Activated T-cell treated with anti-CD3 and anti-CD28 coated beads, Interleukin-2, amount 50 U/mL, for 4 hours (primary cell): ENCODE results near the gene TLE2. TPM values are rescaled to one million over a fixed set of nuclear protein-coding genes. Genes with fewer than 3 reads are reported as not detected.

Source experiments
- ATAC-seq, 2 donors: fragments of 200-7000 bp; cut with Tn5 transposase; one replicate each; pipeline ENCODE4 v1.10.0; 2021
- DNase-seq: peaks from one replicate; pipeline ENCODE4 v3.0.0-alpha.2; 2020
- H3K27me3 Mint-ChIP-seq: one replicate; pipeline ENCODE4 v1.8.0; 2021; ENCODE audit warnings: low read depth, mixed read lengths
- H3K36me3 Mint-ChIP-seq: one replicate; pipeline ENCODE4 v1.8.0; 2022; ENCODE audit warnings: mixed read lengths; ENCODE audit not compliant: insufficient read depth
- H3K4me1 Mint-ChIP-seq: one replicate; pipeline ENCODE4 v1.8.0; 2021; ENCODE audit warnings: low read depth, mixed read lengths
- H3K4me3 Mint-ChIP-seq: one replicate; pipeline ENCODE4 v1.8.0; 2021; ENCODE audit warnings: mild to moderate bottlenecking, moderate library complexity, mixed read lengths
- H3K9me3 Mint-ChIP-seq: one replicate; pipeline ENCODE4 v1.8.0; 2021; ENCODE audit warnings: mixed read lengths
- total RNA-seq, 3 donors: library from RNA; stranded (reverse); gene quantifications; one replicate each; pipeline ENCODE4 v1.2.1, GENCODE V29; 2021

The TLE2 gene
- total RNA-seq, 3 donors from 2014 or later, result 4.8 to 5.9 (median 5.7) TPM

DNA sequence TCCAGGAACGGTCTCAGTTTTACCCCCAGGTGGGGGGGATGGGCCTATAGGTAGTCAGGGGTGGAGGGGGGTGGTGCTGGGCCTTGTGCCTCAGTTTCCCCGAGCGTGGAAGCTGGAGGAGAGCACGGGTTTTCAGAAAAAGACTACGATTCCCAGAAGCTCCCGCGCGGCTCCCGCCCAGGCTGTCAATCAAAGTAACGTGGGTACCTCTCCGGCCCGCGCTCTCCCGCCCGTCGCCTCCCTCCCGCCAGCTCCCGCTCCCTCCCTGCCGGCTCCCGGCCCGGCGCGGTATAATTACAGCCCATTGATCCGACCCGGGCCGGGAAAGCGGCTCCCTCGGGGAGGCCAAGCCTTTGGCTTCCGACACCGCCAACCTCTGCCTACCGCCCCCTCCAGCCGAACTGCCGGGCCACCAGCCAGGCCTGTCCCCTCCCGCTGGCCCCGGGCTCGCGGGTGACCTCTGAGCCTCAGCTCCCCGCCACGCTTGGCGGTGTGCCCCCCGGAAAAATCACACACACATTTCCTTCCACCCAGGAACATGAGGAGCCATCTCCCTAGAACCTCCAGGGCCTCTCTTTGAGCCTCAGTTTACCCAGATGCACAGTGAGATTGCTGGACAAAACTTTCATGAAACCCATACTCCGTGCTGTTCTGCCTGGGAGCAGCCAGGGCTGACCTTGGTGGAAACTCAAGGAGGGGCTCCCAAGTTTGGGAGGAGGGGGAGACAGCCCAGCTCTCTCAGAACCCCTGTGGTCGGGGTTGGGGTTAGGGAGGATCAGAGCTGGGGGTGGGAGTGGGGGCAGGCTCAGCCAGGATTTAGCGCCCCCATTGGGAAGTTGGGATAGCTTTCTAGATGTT is 7.3 kb upstream of the TLE2 start:
- peak; percentile 70 for DNase-seq
- no peaks in the 10 kb centered on the region for H3K27me3 Mint-ChIP-seq
- peak; percentile 66 to 70 for ATAC-seq
- H3K4me3 Mint-ChIP-seq, result peak overlapping the region; percentile 86
- no peaks in the 10 kb centered on the region for H3K9me3 Mint-ChIP-seq
- H3K4me1 Mint-ChIP-seq, result peaks cover 24% of the 10 kb centered on the region
- no peaks in the 10 kb centered on the region for H3K36me3 Mint-ChIP-seq

DNA sequence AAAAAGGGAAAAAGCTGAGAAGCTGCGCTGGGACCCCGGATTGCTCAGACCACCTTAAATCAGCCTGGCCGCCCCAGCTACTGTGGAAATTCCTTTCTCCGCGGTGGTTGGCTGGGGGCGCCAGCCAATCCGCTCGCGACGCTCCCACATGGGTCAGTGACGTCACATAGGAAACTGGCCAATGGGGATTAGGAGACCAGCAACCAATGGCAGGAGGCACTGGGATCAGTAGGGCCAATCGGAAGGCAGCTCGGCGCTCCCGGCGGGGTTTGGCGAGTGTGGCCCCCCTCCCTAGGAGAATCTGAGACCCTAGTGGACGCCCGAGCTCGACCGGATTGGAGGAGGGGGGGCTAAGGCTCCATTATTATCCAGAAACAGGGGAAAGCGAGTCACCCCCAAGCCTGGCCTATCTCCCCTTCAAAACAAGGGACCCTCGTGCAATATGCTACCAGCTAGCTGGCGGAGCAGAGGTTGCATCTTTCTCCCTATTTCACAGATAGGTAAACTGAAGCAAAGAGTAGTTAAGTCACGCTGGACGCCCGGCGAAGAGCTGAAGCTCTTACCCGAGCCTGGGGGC is 6.5 kb upstream of the TLE2 start:
- DNase-seq (peak; percentile 92), ATAC-seq (peak; percentile 91 to 93)
- no peaks in the 10 kb centered on the region for H3K27me3 Mint-ChIP-seq
- H3K4me3 Mint-ChIP-seq, result peak overlapping the region; percentile 86
- peaks cover 23% of the 10 kb centered on the region for H3K4me1 Mint-ChIP-seq
- H3K36me3 Mint-ChIP-seq, result no peaks in the 10 kb centered on the region
- H3K9me3 Mint-ChIP-seq, result no peaks in the 10 kb centered on the region

DNA sequence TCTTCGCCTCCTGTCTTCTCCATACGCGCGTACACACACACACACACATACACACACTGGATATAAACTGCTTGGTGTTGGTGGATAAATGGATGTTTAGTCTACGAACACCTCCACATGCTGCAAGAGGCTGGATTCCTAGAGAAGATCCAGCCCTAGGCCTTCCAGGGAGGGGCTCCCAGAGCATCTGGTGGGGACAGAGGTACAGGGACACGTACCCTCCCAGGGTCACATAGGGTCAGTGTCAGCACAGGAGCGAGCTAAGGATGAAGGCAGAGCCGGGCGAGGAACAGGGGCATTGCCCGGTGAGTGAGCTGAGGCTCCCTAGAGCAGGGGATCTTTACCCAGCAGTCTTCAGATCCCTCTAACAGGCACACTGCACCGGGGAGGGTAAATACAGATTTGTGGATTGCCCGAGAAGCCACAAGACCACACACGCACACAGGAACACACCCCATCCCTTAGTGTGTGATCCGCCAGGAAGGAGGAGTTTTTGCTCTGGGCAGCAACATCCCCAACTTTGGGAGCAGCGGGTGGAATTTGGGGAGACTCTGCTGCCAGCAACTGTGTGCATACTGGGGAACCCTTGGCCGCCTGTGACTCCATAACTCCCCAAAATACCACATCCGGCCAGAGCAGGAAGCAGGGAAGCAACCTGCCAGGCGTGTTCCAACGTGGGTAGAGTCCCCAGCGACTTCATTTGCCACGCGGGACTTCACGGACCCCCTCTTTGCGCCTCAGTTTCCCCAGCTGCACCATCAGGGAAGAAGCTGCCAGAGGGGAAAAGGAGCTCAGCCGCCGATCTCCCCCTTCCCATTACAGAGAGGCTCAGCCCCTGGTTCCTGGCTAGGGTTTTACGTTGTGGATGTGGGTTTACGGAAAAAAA is 5.8 kb upstream of the TLE2 start:
- peaks cover 28% of the 10 kb centered on the region for H3K4me1 Mint-ChIP-seq
- H3K9me3 Mint-ChIP-seq, result no peaks in the 10 kb centered on the region
- no peaks in the 10 kb centered on the region for H3K27me3 Mint-ChIP-seq
- no peaks in the 10 kb centered on the region for H3K36me3 Mint-ChIP-seq
- DNase-seq, result no peak
- peak overlapping the region; percentile 86 for H3K4me3 Mint-ChIP-seq
- peak; percentile 4 to 16 for ATAC-seq

DNA sequence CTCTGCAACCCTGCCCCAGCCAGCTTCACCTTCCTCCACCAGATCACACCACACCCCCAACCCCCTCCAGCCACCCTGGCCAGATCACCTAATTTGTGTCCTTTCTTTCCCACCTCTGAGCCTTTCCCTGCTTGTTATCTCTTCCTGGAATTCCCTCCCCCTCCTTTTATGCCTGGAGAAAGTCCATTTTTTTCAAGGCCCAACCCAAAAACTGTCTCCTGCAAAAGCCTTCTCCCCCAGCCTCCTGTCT is 5.3 kb upstream of the TLE2 start:
- DNase-seq (no peak), ATAC-seq (no peak)
- Mint-ChIP-seq H3K27me3 (no peaks in the 10 kb centered on the region), H3K36me3 (no peaks in the 10 kb centered on the region), H3K9me3 (no peaks in the 10 kb centered on the region), H3K4me3 (peak overlapping the region; percentile 86), H3K4me1 (peaks cover 28% of the 10 kb centered on the region)

DNA sequence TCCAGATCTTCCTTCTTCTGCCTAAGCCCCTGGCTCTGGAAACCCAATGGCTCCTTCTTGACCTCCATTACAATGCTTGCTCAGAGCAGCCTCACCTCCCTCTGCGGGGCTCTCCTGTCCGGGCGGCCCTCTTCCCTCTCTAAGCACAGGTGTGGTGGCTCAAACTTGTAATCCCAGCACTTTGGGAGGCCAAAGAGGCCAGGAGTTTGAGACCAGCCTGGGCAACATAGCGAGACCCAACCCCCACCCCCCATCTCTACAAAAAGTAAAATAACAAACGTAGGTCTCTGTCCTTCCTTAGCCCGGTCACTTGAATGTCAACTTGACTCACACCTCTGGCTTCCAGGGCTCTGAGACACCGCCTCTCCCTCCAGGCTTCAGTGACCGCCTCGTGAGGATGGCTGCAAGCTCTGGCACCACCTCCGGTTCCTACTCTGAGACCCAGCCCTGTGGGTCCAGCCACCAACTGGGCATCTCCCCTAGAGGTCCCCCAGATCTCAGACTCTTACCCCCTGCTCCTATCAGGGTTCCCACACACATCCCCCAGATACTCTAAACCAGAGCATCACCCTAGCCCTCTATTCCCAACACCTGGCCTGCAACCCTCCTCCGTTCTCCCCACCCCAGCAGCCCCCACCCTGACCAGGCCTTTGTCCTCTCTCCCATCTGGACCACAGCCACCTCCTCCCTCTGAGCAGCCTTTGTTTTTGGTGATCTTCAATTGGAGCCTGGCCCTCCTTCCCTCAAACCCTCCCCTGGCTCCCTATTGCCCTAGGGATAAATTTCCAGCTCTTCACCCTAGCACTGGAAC is 4.7 kb upstream of the TLE2 start:
- Mint-ChIP-seq H3K36me3 (no peaks in the 10 kb centered on the region), H3K4me1 (peaks cover 28% of the 10 kb centered on the region), H3K4me3 (peak overlapping the region; percentile 86), H3K27me3 (no peaks in the 10 kb centered on the region), H3K9me3 (no peaks in the 10 kb centered on the region)
- no peak for ATAC-seq
- no peak for DNase-seq

DNA sequence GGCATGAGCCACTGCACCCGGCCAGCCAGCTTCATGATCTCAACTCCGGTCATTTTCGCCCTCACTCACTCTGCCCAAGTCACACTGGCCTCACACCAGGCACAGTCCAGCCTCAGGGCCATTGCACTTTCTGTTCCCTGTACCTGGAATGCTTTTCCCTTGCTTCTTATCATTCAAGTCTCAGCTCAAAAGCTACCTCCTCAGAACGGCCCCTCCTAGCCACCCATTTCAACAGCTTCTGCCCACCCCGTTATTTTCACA is 2.5 kb upstream of the TLE2 start:
- peaks cover 2% of the 10 kb centered on the region for H3K27me3 Mint-ChIP-seq
- no peaks in the 10 kb centered on the region for H3K9me3 Mint-ChIP-seq
- ATAC-seq (no peak), DNase-seq (no peak)
- H3K4me3 Mint-ChIP-seq, result no peak overlapping the region
- H3K4me1 Mint-ChIP-seq, result peaks cover 33% of the 10 kb centered on the region
- H3K36me3 Mint-ChIP-seq, result no peaks in the 10 kb centered on the region

DNA sequence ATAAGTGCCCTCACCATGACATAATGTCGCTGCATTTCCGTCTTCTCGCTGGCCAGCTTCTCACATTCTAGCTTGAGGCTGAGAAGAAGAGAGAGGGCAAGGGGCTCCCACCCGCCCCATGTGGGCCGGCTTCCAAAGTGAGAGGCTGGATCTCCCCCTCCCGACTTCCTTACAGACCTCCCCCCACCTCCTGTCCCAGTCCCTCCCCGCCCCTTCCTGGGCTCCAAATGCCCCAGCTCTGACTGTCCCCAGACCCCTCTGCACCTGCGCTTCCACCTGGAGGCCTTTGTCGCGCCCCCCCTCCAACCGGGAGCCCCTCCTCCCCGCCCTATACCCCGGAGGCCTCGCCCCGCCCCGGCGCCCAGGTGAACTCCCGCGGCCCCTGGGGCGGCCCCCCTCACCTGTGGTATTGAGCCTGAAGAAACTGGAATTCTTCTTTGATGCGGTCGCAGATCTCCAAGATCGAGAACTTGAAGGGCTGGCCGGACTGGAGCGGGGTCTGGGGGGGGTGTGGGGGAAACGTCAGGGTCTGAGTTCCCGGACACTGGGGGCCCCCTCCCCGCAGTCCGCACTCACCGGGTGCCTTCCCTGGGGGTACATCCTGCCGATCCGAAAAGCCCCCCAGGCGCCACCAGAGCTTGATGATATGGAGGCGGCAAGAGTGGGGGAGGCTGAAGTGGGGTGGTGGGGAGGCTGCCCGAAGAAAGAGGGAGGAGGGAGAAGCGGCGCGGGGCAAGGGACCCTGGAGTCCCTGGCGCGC is 595 bp downstream of the TLE2 start:
- Mint-ChIP-seq H3K9me3 (no peaks in the 10 kb centered on the region), H3K4me3 (peak overlapping the region; percentile 71), H3K4me1 (peaks cover 29% of the 10 kb centered on the region), H3K36me3 (no peaks in the 10 kb centered on the region), H3K27me3 (peaks cover 8% of the 10 kb centered on the region)
- ATAC-seq (peak in 1 of 2 donors; percentile 9), DNase-seq (no peak)

DNA sequence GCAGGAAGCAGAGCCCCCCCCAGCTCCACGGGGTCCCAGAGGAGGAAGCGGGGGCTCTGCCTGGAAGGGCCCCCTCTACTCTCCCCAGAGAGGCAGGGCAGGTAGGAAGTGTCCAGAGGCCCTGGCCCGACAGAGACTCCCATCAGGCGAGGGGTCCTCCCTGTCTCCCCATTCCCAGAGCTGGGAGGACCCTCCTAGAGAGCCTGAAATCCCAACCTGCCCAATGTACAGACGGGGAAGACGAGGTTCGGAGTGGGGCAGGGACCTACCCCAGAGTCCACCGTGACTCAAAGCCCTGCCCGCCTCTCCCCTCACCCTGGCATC is 1.1 kb downstream of the TLE2 start:
- ATAC-seq (no peak), DNase-seq (no peak)
- no peaks in the 10 kb centered on the region for H3K36me3 Mint-ChIP-seq
- no peaks in the 10 kb centered on the region for H3K9me3 Mint-ChIP-seq
- H3K4me1 Mint-ChIP-seq, result peaks cover 32% of the 10 kb centered on the region
- peak overlapping the region; percentile 71 for H3K4me3 Mint-ChIP-seq
- H3K27me3 Mint-ChIP-seq, result peaks cover 11% of the 10 kb centered on the region

DNA sequence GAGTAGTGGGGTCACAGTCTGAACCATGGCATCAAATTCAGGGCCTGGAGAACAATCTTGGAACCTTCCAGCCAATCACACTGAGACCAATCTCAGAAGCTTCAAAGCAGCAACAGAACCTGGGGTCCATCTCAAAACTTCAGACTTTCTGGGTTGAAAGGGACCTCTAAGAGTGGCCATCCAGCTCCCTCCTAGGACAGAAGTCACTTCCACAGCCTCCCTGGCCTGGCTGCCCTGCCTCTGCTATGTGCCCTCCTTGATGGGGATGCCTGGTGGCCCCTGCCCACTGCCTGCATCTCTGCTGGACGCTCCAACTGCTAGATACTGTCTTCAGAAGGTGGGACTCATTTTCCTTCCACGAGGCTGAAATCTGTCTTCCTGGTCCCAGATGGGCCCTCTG is 1.8 kb downstream of the TLE2 start:
- Mint-ChIP-seq H3K4me3 (peak overlapping the region; percentile 71), H3K36me3 (no peaks in the 10 kb centered on the region), H3K4me1 (peaks cover 32% of the 10 kb centered on the region), H3K27me3 (peaks cover 11% of the 10 kb centered on the region), H3K9me3 (no peaks in the 10 kb centered on the region)
- ATAC-seq, result no peak
- DNase-seq, result no peak

DNA sequence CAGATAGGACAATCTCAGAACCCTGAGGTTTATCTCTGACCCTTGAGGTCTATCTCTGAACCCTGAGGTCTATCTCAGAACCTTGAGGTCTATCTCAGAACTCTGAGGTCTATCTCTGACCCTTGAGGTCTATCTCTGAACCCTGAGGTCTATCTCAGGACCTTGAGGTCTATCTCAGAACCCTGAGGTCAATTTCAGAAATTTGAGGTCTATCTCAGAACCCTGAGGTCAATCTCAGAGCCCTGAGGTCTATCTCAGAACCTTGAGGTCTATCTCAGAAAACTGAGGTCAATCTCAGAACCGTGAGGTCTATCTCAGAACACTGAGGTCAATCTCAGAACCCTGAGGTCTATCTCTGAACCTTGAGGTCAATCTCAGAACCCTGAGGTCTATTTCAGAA is 2.3 kb downstream of the TLE2 start:
- ATAC-seq, result no peak
- no peaks in the 10 kb centered on the region for H3K36me3 Mint-ChIP-seq
- no peaks in the 10 kb centered on the region for H3K9me3 Mint-ChIP-seq
- H3K4me1 Mint-ChIP-seq, result peaks cover 32% of the 10 kb centered on the region
- H3K27me3 Mint-ChIP-seq, result peaks cover 11% of the 10 kb centered on the region
- no peak overlapping the region for H3K4me3 Mint-ChIP-seq
- DNase-seq, result no peak

DNA sequence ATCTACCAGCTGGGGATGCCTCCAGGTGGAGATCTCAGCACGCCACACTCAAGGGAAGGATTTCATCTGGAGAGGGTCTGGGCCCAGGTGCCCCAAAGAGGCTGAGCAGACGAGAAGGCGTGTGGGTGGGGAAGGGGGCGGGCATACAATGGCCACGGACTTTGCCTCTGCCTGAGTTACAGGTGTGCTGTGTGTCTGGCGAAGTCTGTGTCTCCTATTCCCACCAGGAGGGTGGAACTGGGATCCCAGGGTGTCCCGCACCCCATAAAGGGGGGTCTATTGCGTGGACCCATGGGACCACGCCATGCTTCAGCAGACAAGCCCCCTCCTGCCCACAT is 3.6 kb downstream of the TLE2 start:
- no peaks in the 10 kb centered on the region for H3K9me3 Mint-ChIP-seq
- peaks cover 11% of the 10 kb centered on the region for H3K27me3 Mint-ChIP-seq
- H3K4me1 Mint-ChIP-seq, result peaks cover 32% of the 10 kb centered on the region
- H3K4me3 Mint-ChIP-seq, result no peak overlapping the region
- no peaks in the 10 kb centered on the region for H3K36me3 Mint-ChIP-seq
- no peak for DNase-seq
- ATAC-seq, result no peak

DNA sequence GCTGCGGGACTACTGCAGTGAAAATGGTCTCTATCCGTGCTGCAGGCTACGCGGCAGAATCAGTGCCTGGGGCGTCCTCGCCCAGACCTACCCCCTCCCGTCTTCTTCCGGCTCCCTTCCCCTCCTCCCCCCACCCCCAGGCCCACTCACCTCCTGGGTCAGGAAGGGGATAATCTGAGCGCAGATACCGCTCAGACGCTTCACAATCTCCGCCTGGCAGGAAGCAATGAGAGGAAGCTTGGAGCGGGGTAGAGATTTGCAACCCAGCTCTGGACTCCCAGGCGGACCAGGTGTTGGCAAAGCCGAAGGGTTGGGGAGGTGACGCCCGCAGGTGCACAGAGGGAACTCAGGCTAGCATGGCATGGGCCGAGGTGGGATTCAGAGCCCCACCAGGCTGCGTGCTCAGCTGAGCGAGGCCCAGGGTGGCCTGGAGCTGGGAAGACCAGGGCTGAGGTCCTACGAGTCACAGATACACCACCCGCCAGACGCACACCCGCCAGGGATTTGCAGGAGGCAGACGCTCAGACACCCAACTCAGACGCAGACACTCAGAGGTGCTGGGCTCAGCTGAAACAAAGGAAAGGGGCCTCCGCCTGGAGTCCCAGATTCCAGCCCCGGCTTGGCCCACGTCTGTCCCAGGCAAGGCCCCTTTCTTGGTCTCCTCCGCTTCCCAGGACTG is 4.1 kb downstream of the TLE2 start:
- peak overlapping the region; percentile 38 for H3K4me3 Mint-ChIP-seq
- peaks cover 11% of the 10 kb centered on the region for H3K27me3 Mint-ChIP-seq
- no peaks in the 10 kb centered on the region for H3K36me3 Mint-ChIP-seq
- peak; percentile 15 to 33 for ATAC-seq
- H3K4me1 Mint-ChIP-seq, result peaks cover 27% of the 10 kb centered on the region
- no peak for DNase-seq
- no peaks in the 10 kb centered on the region for H3K9me3 Mint-ChIP-seq

DNA sequence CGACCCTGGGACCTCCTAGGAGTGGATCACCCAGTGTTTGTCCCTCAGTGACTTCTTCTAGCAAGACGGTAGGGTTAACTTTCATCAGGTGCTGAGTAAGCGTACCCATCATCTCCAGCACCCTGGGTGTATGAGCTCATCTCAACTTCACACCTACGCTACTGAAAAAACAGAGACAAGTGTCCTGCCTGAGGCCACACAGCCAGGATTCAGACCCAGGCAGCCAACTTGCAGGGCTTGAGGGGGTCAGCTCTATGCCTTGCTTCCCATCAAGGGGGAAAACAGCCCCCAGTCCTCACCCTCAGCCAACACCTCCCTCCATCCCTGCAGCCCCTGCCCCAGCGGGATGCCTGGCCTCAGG is 4.6 kb downstream of the TLE2 start:
- no peak for DNase-seq
- no peaks in the 10 kb centered on the region for H3K36me3 Mint-ChIP-seq
- H3K4me3 Mint-ChIP-seq, result peak overlapping the region; percentile 38
- no peaks in the 10 kb centered on the region for H3K9me3 Mint-ChIP-seq
- peak; percentile 78 to 80 for ATAC-seq
- peaks cover 25% of the 10 kb centered on the region for H3K4me1 Mint-ChIP-seq
- H3K27me3 Mint-ChIP-seq, result peaks cover 11% of the 10 kb centered on the region
